MM.1S (cell line): Measurements from ENCODE around the gene CHSY3.

Source experiments
- CTCF ChIP-seq: fragments of 300-600 bp; sonication (generic); IDR thresholded peaks from 2 replicates; pipeline ENCODE4 v1.5.1; 2016; ENCODE audit warnings: antibody characterized with exemption, low read length, mixed read lengths
- EZH2 ChIP-seq: fragments of 300-600 bp; sonication (generic); optimal IDR thresholded peaks from 2 replicates; pipeline ENCODE3; 2017; ENCODE audit warnings: low read depth, mild to moderate bottlenecking, antibody characterized with exemption, low read length, mixed read lengths
- EZH2phosphoT487 ChIP-seq: fragments of 300-600 bp; sonication (generic); IDR thresholded peaks from 2 replicates; pipeline ENCODE4 v1.6.1; 2018; ENCODE audit warnings: antibody characterized with exemption, low read length

- TF ChIP-seq EZH2 (no peak), CTCF (no peak), EZH2phosphoT487 (no peak)
Measured at GRCh38 chr5:130068988-130069387, 164.7 kb downstream of the CHSY3 start.
